Measurements from ENCODE around the gene PITX1. TPM values are rescaled to one million over a fixed set of nuclear protein-coding genes. Genes with fewer than 3 reads are reported as not detected.

Gene PITX1
- total RNA-seq, 4 donors from 2014 or later = 571 to 1,232 (median 680) TPM

GRCh38 chr5:135048930-135049329, 14.9 kb upstream of the PITX1 start:
- TF ChIP-seq CTCF (IDR thresholded peaks at IDR 0.05) (no peak), POLR2A (IDR thresholded peaks at IDR 0.05) (no peak)
- WGBS, 2 donors = 13 to 50% methylated on average over 1 of the region's 1 CpG
- Histone ChIP-seq H3K4me3 (no peak overlapping the region), H3K27me3 (peaks cover 0 to 49% (median 0%) of the 10 kb centered on the region in 4 donors), H3K27ac (no peak overlapping the region), H3K36me3 (no peaks in the 10 kb centered on the region), H3K9me3 (no peaks in the 10 kb centered on the region), H3K4me1 (peaks cover 9 to 41% (median 25%) of the 10 kb centered on the region in 3 donors)
- intact Hi-C loops (cut with DNase I) = no loop called here
- no peak for DNase-seq

GRCh38 chr5:135048286-135048685, 14.3 kb upstream of the PITX1 start:
- no peaks in the 10 kb centered on the region for H3K9me3 ChIP-seq
- intact Hi-C loops (cut with DNase I) = no loop called here
- H3K27me3 ChIP-seq = peaks cover 0 to 46% (median 0%) of the 10 kb centered on the region in 4 donors
- H3K27ac ChIP-seq = no peak overlapping the region
- H3K4me3 ChIP-seq = no peak overlapping the region
- no peaks in the 10 kb centered on the region for H3K36me3 ChIP-seq
- peaks cover 9 to 41% (median 25%) of the 10 kb centered on the region in 3 donors for H3K4me1 ChIP-seq
- no peak for DNase-seq
- 87 to 100% methylated on average over 1 of the region's 2 CpGs for WGBS, 2 donors
- TF ChIP-seq CTCF (IDR thresholded peaks at IDR 0.05) (no peak), POLR2A (IDR thresholded peaks at IDR 0.05) (no peak)

- H3K4me1 ChIP-seq = peaks cover 9 to 46% (median 25%) of the 10 kb centered on the region in 3 donors
- 12% methylated on average over 2 of the region's 2 CpGs; no CpG with 5 or more reads in 1 of the 2 donors for WGBS, 2 donors
- intact Hi-C loops (cut with DNase I) = no loop called here
- H3K4me3 ChIP-seq = no peak overlapping the region
- no peak for TF ChIP-seq CTCF (IDR thresholded peaks at IDR 0.05)
- TF ChIP-seq POLR2A (IDR thresholded peaks at IDR 0.05) = no peak
- no peaks in the 10 kb centered on the region for H3K9me3 ChIP-seq
- no peak for DNase-seq
- peaks cover 0 to 47% (median 0%) of the 10 kb centered on the region in 4 donors for H3K27me3 ChIP-seq
- H3K27ac ChIP-seq = peak overlapping the region; percentile 6 to 38 (median 22)
- H3K36me3 ChIP-seq = no peaks in the 10 kb centered on the region
Measured at GRCh38 chr5:135047347-135047695, 13.3 kb upstream of the PITX1 start.

- Histone ChIP-seq H3K4me3 (no peak overlapping the region), H3K27ac (peak overlapping the region in 3 of 4 donors; percentile 14 to 38 (median 32)), H3K36me3 (no peaks in the 10 kb centered on the region), H3K27me3 (peaks cover 0 to 42% (median 0%) of the 10 kb centered on the region in 4 donors), H3K9me3 (no peaks in the 10 kb centered on the region), H3K4me1 (peaks cover 9 to 51% (median 25%) of the 10 kb centered on the region in 3 donors)
- intact Hi-C loops (cut with DNase I) = no loop called here
- 29 to 36% methylated on average over 2 of the region's 5 CpGs for whole genome bisulfite sequencing, 2 donors
- TF ChIP-seq CTCF (IDR thresholded peaks at IDR 0.05) = no peak
- no peak for TF ChIP-seq POLR2A (IDR thresholded peaks at IDR 0.05)
- no peak for DNase-seq
Measured at GRCh38 chr5:135046661-135047346, 12.8 kb upstream of the PITX1 start.

- Histone ChIP-seq H3K27me3 (peaks cover 0 to 41% (median 0%) of the 10 kb centered on the region in 4 donors), H3K27ac (peak overlapping the region in 1 of 4 donors; percentile 45), H3K36me3 (no peaks in the 10 kb centered on the region), H3K4me1 (peaks cover 16 to 64% (median 33%) of the 10 kb centered on the region in 3 donors), H3K9me3 (no peaks in the 10 kb centered on the region), H3K4me3 (no peak overlapping the region)
- TF ChIP-seq CTCF (IDR thresholded peaks at IDR 0.05) (no peak), POLR2A (IDR thresholded peaks at IDR 0.05) (no peak)
- intact Hi-C loops (cut with DNase I) = no loop called here
- DNase-seq = no peak
Measured at GRCh38 chr5:135045488-135045887, 11.5 kb upstream of the PITX1 start.
